GM12873 (cell line): ENCODE data around the gene CBX3.

Source experiments
- CTCF ChIP-seq: IDR thresholded peaks from 2 replicates; pipeline ENCODE4 v1.5.1; 2012; ENCODE audit warnings: low read depth, mild to moderate bottlenecking, moderate library complexity, low read length, control low read depth; ENCODE audit not compliant: insufficient read depth; ENCODE audit errors: missing control alignments

The CBX3 gene

GRCh38 chr7:26201247-26202018, at the start of gene CBX3:
Gene CBX3 (plus strand): TSS chr7:26201745. CDS start chr7:26202999, 1,254 bp downstream.
- TF ChIP-seq CTCF = no peak

- TF ChIP-seq CTCF = no peak
These were observed 49.4 kb upstream of the CBX3 start, which contains the start of gene NFE2L3 for GRCh38 chr7:26151953-26152781. Gene NFE2L3 (plus strand): TSS chr7:26152198. CDS start chr7:26152499, 301 bp downstream.

- no peak for TF ChIP-seq CTCF
These were observed 48.2 kb upstream of the CBX3 start for GRCh38 chr7:26153241-26153822.

GRCh38 chr7:26153823-26154783, 47.4 kb upstream of the CBX3 start:
- no peak for TF ChIP-seq CTCF

GRCh38 chr7:26155531-26156375, 45.8 kb upstream of the CBX3 start:
- no peak for TF ChIP-seq CTCF

- no peak for TF ChIP-seq CTCF
These were observed 44.8 kb upstream of the CBX3 start for GRCh38 chr7:26156451-26157420.
